Stimulated activated naive CD8-positive, alpha-beta T cell treated with anti-CD3 and anti-CD28 coated beads, Interleukin-15, Interleukin-2, amounts not matched to agents 100 ng/mL and 50 ng/mL, for 24 hours (primary cell): ENCODE measurements around the gene KLF11.

Experiments used
- H3K27ac Mint-ChIP-seq: one replicate; pipeline ENCODE4 v1.8.0; 2021; ENCODE audit warnings: mild to moderate bottlenecking, mixed read lengths
- H3K27me3 Mint-ChIP-seq: one replicate; pipeline ENCODE4 v1.8.0; 2021; ENCODE audit warnings: mixed read lengths
- H3K36me3 Mint-ChIP-seq: one replicate; pipeline ENCODE4 v1.8.0; 2021; ENCODE audit warnings: low read depth, mixed read lengths
- H3K4me1 Mint-ChIP-seq: one replicate; pipeline ENCODE4 v1.8.0; 2021; ENCODE audit warnings: low read depth, mixed read lengths
- H3K4me3 Mint-ChIP-seq: one replicate; pipeline ENCODE4 v1.8.0; 2021; ENCODE audit warnings: mild to moderate bottlenecking, mixed read lengths
- H3K9me3 Mint-ChIP-seq: one replicate; pipeline ENCODE4 v1.8.0; 2021; ENCODE audit warnings: mixed read lengths

The KLF11 gene

DNA sequence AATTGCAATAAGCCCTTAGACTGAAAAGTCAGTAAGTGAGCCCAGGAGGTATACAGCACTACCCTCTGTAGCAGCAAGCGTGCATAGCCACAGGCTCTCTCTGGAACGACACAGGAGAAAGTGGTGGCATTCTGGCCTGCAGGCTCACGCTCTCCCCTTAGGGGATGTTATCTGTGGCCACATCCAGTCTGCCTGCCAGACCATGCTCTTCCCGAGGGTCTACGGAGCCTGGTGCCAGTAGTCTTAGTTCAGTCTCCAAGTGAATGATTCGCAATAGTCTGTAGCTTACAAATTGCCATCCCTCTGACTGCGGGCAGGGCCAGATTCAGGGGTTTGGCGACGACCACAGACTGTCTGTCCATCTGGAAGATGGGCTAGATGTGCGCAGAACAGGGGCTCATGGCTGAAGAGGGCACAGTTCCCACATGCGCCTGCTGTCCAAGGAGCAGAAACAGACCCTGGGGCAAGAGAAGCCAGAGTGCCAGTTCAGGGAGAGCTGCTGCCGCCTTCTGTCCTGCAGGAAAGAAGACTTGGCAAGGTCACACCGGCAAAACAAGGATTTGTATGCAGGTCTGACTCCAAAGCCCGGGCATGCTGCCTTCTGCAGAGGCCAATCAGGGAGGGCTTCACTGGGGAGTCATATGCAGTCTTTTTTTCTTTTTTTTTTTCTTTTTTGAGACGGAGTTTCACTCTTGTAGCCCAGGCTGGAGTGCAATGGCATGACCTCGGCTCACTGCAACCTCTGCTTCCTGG lies 3.5 kb upstream of the KLF11 start:
- Mint-ChIP-seq H3K36me3 (peaks cover 3% of the 10 kb centered on the region), H3K4me1 (peaks cover 28% of the 10 kb centered on the region), H3K27ac (no peak overlapping the region), H3K4me3 (no peak overlapping the region), H3K9me3 (no peaks in the 10 kb centered on the region), H3K27me3 (peaks cover 6% of the 10 kb centered on the region)

DNA sequence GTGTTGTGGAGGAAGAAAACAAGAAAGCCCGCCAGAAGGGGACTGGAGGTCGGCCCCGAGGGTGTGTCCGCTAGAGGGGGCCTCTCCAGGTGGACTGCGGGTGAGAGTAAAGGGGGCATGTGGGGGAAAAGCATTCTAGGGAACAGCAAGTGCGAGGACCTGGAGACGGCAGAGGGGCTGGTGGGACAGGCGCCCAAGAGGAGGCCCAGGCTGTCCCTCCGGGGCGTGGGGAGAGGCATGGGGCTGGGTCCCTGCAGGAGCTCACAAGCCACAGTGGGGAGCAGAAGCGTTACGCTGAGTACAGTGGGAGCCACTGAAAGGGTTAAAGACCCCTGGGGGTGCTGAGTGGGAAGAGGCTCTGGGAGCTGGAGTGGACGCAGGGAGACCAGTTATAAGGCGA lies 1.6 kb upstream of the KLF11 start:
- Mint-ChIP-seq H3K4me3 (no peak overlapping the region), H3K4me1 (peaks cover 20% of the 10 kb centered on the region), H3K36me3 (peaks cover 3% of the 10 kb centered on the region), H3K27me3 (peaks cover 6% of the 10 kb centered on the region), H3K27ac (no peak overlapping the region), H3K9me3 (no peaks in the 10 kb centered on the region)

DNA sequence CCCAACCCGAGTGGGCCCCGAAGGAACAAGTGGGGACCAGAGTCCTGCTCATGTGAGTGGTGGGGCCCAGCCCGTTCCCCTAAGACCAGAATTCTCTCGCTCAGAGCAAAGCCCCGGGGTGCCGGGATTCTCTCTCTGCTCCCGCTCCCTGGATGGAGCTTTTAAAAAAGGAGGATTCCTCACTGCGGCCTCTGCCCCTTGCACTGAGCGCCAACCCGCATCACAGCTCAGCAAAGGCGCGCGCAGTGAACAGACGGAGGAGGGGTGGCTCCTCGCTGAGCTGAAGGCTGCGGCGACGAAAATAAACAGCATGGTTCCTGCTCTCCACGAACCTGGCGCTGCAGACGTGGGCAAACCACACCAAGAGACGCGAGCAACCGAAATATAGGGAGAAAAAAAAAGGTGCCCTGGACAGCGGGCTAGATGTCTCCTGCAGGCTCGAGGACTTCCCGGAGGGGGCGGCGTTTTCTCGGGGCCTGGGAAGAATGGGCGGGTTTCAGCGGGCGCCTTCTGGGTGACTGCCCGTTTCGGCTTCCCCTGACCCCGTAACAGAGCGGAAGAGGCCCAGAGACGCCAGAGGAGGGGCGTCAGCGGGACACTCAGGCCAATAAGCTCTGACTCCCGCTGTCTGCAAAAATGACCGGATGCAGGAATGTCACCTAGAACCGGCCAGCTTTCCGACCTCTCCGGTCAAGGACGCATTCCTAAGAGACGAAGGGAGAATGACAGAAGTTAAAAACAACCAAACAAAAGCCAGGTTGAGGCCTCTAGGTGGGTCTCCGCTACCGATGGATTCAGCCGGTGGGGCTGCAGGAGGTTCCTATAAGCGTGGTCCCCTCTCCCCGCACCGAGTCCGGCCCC lies 819 bp upstream of the KLF11 start:
- no peaks in the 10 kb centered on the region for H3K9me3 Mint-ChIP-seq
- peak overlapping the region; percentile 78 for H3K4me3 Mint-ChIP-seq
- H3K27ac Mint-ChIP-seq, result peak overlapping the region; percentile 89
- peaks cover 20% of the 10 kb centered on the region for H3K4me1 Mint-ChIP-seq
- peaks cover 6% of the 10 kb centered on the region for H3K27me3 Mint-ChIP-seq
- peaks cover 3% of the 10 kb centered on the region for H3K36me3 Mint-ChIP-seq

DNA sequence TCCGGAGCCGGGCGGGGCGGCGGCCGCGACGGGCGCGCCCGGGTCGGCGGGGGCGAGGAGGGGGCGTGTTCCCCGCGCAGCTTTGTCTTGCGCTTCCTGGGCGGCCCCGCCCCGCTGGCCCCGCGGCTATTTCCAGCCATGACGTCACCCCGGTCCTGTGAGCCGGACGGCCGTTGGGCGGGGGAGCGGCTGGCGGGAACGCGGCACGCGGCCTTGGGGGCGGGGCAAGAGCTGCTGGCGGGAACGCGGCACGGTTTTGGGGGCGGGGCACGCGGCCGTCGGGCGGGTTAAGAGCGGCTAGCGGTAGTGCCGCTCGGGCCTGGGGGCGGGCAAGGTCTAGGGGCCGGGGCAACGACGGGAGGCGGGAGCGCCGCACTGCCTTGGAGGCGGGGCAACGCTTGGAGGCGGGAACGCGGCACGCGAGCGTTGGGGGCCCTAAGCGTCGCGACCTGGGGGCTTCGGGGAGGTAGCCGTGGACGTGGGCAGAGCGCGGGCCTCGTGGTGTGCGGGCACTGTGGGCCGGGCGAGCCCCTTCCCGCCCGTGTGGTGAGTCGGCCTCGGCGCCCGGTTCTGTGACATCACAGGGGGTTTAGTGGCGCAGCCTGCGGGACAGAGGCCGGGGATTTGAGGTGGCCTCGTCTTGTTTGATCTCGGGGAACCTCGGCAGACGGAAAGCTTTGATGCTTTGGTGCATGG lies 704 bp downstream of the KLF11 start:
- Mint-ChIP-seq H3K27me3 (peaks cover 6% of the 10 kb centered on the region), H3K9me3 (no peaks in the 10 kb centered on the region), H3K27ac (peak overlapping the region; percentile 56), H3K36me3 (peaks cover 3% of the 10 kb centered on the region), H3K4me1 (peaks cover 20% of the 10 kb centered on the region), H3K4me3 (peak overlapping the region; percentile 67)

DNA sequence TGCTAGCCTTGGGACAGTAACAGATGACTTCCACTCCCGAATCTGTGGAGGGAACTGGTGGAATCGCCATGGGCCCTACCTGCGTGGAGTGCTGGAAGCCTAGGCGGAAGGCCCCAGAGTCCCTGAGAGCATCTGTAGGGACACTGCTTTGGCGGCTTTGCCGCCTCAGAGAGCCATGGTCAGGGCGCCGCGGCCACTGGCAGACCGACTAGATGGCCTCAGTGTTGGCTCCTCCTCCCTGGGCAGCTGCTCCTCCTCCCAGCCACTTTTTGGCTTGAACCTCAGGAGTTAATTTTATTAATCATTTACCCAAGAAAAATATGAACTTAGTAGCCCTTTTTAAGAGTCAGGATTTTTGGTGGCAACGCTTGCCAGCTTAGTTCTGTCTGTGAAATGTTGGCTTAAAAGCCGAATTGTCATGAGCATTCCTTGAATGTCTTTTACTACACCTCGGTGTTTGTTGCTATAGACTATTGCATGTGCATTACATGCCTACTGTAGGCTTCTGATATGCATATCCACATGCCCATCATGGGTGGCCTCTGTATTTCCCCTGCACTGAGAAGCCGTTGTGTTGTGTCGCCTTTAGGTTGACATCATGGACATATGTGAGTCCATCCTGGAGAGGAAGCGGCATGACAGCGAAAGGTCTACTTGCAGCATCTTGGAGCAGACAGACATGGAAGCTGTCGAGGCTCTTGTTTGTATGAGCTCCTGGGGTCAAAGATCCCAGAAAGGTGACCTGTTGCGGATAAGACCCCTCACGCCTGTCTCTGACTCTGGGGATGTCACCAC lies 2.4 kb downstream of the KLF11 start:
- H3K27me3 Mint-ChIP-seq, result peaks cover 6% of the 10 kb centered on the region
- H3K4me3 Mint-ChIP-seq, result peak overlapping the region; percentile 21
- peaks cover 20% of the 10 kb centered on the region for H3K4me1 Mint-ChIP-seq
- H3K9me3 Mint-ChIP-seq, result no peaks in the 10 kb centered on the region
- H3K36me3 Mint-ChIP-seq, result peaks cover 3% of the 10 kb centered on the region
- H3K27ac Mint-ChIP-seq, result no peak overlapping the region

DNA sequence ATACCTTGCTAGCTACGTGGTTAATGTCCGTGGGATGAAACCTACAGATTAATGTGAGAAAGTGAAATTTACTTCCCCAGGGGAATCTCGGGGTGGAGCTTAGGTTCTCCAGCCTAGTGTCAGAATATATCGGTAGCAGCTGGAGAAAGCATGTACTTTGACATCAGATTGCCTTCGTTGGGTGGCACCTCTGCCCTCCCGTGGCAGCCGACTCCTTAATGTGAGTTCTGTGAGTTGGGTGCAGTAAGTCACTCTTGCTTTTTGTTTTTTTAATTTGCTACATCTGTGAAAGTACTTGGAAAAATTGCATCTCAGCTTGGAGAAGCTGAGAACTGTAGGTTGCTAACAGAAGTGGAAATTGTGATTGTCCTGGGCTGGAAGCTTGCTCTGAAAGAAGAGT lies 3.6 kb downstream of the KLF11 start:
- Mint-ChIP-seq H3K4me1 (peaks cover 20% of the 10 kb centered on the region), H3K36me3 (peaks cover 4% of the 10 kb centered on the region), H3K4me3 (no peak overlapping the region), H3K27ac (no peak overlapping the region), H3K27me3 (peaks cover 6% of the 10 kb centered on the region), H3K9me3 (no peaks in the 10 kb centered on the region)

DNA sequence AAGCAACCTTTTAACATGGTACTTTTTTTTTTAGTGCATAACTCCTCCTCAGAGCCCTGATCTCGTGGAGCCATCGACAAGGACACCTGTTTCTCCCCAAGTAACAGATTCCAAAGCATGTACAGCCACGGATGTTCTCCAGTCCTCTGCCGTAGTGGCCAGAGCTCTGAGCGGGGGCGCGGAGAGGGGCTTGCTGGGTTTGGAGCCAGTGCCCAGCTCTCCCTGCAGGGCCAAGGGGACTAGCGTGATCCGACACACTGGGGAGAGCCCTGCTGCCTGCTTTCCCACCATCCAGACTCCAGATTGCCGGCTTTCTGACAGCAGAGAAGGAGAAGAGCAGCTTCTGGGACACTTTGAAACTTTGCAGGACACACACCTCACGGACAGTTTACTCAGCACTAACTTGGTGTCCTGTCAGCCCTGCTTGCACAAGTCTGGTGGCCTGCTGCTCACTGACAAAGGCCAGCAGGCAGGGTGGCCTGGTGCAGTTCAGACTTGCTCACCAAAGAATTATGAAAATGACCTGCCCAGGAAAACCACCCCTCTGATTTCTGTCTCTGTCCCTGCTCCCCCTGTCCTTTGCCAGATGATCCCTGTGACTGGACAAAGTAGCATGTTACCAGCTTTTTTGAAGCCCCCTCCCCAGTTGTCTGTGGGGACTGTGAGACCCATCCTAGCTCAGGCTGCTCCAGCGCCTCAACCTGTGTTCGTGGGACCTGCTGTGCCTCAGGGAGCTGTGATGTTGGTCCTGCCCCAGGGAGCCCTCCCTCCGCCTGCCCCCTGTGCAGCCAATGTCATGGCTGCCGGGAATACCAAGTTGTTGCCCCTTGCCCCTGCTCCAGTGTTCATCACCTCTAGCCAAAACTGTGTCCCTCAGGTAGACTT lies 4.5 kb downstream of the KLF11 start:
- peaks cover 13% of the 10 kb centered on the region for H3K4me1 Mint-ChIP-seq
- H3K27ac Mint-ChIP-seq, result no peak overlapping the region
- no peaks in the 10 kb centered on the region for H3K9me3 Mint-ChIP-seq
- peaks cover 8% of the 10 kb centered on the region for H3K36me3 Mint-ChIP-seq
- peaks cover under 1% of the 10 kb centered on the region for H3K27me3 Mint-ChIP-seq
- H3K4me3 Mint-ChIP-seq, result no peak overlapping the region

DNA sequence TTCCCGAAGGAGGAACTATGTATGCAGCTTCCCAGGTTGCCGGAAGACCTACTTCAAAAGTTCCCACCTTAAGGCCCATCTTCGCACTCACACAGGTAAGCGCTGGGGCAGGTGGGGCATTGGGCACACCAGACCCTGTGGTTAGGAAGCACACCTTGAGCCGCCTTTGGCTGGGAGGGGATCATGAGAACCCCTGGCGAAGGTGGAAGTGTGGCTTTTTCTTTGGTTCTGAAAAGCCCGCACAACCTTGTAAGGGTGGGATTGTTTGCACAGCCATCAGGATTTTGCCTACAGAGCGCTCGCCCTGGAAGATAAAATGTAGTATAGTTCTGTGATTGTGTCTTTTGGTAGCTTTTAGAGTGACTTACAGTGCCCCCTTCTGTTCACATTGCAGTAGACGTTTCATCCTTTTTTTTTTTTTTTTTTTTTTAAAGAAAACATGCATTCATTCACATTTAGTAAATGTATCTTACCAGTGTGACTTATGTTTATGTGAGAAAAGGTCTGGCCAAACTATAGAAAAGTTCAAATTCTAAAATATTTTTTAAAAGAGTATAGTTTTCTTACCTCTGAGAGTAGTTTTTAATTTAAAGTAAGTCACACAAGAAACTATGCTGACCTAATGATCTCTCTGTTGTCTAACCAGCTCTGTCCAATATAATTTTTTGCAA lies 5.3 kb downstream of the KLF11 start:
- peaks cover 15% of the 10 kb centered on the region for H3K36me3 Mint-ChIP-seq

DNA sequence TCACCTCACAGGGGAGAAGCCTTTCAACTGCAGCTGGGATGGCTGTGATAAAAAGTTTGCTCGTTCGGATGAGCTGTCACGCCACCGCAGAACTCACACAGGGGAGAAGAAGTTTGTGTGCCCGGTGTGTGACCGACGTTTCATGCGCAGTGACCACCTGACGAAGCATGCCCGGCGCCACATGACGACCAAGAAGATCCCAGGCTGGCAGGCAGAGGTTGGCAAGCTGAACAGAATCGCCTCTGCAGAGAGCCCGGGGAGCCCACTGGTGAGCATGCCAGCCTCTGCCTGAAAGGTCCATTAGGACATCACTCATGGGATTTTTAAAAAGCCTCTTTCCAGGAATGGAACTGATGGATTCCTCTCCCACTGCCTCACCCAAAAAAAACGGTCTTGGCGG lies 8.9 kb downstream of the KLF11 start:
- Mint-ChIP-seq H3K27ac (no peak overlapping the region), H3K4me1 (peaks cover 6% of the 10 kb centered on the region), H3K27me3 (peaks cover 6% of the 10 kb centered on the region), H3K36me3 (peaks cover 24% of the 10 kb centered on the region), H3K4me3 (no peak overlapping the region), H3K9me3 (no peaks in the 10 kb centered on the region)

More for the DNA sequence above, 5.3 kb downstream of the KLF11 start:
- no peaks in the 10 kb centered on the region for H3K27me3 Mint-ChIP-seq
- H3K4me3 Mint-ChIP-seq, result no peak overlapping the region
- peaks cover 12% of the 10 kb centered on the region for H3K4me1 Mint-ChIP-seq
- H3K9me3 Mint-ChIP-seq, result no peaks in the 10 kb centered on the region
- no peak overlapping the region for H3K27ac Mint-ChIP-seq

DNA sequence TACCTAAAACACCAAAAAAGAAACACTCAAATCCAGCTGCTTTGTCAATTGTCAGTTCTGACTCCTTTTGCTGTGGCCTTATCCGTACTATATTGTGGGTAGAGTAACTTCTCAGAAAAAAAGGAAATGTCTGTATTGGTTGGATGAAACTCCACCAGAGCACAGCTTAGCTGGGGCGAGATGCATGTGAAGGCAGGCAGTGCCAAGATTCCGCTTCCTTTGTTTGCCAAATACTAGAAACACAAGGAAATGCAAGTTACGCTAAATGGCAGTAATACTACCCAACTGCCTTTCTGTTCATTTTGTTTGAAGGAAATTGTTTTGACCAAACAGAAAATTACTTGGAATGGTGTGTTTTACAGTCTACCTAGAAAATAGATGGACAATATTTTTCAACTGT lies 10.0 kb downstream of the KLF11 start:
- Mint-ChIP-seq H3K4me1 (peaks cover 7% of the 10 kb centered on the region), H3K4me3 (no peak overlapping the region), H3K36me3 (peaks cover 24% of the 10 kb centered on the region), H3K27me3 (peaks cover 6% of the 10 kb centered on the region), H3K9me3 (no peaks in the 10 kb centered on the region), H3K27ac (no peak overlapping the region)

DNA sequence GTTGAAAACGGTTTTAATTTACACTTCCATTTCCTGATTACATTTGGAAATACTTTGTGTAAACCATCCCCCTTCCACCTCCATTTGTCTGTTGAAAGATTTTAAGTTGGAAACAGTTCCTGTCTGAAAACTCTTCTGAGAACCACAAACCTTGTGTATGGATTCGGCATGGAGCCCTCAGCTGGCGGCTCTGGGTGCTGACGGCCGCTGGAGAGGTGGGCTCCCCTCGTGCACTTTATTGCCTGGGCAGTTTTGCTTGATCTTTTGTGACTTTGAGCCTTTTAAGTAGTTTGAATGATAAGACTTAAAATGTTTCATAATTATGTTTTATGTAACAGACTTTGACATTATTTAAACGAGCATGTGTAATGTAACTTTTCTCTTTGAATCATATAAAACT lies 11.1 kb downstream of the KLF11 start:
- H3K4me3 Mint-ChIP-seq, result no peak overlapping the region
- H3K36me3 Mint-ChIP-seq, result peaks cover 24% of the 10 kb centered on the region
- no peak overlapping the region for H3K27ac Mint-ChIP-seq
- no peaks in the 10 kb centered on the region for H3K9me3 Mint-ChIP-seq
- peaks cover 6% of the 10 kb centered on the region for H3K27me3 Mint-ChIP-seq
- H3K4me1 Mint-ChIP-seq, result peaks cover 7% of the 10 kb centered on the region

DNA sequence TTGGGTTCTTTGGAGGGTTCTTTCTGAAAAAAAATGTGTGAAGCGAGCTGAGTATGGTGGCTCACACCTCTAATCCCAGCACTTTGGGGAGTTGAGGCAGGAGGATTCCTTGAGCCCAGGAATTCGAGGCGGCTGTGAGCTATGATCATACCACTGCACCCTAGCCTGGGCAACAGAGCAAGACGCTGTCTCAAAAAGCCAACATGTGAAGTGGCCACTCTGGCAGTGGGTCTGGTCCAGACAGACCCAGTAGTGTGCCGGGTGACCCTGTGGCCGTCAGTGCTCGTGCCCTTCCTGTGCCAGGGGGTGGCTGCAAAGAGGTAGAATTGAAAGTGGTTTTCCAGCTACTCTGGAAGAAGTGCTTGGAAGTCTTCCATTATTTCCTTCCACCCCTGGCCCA lies 11.6 kb downstream of the KLF11 start:
- H3K4me1 Mint-ChIP-seq, result peaks cover 7% of the 10 kb centered on the region
- H3K27ac Mint-ChIP-seq, result no peak overlapping the region
- H3K27me3 Mint-ChIP-seq, result peaks cover 6% of the 10 kb centered on the region
- peaks cover 24% of the 10 kb centered on the region for H3K36me3 Mint-ChIP-seq
- H3K4me3 Mint-ChIP-seq, result no peak overlapping the region
- no peaks in the 10 kb centered on the region for H3K9me3 Mint-ChIP-seq

DNA sequence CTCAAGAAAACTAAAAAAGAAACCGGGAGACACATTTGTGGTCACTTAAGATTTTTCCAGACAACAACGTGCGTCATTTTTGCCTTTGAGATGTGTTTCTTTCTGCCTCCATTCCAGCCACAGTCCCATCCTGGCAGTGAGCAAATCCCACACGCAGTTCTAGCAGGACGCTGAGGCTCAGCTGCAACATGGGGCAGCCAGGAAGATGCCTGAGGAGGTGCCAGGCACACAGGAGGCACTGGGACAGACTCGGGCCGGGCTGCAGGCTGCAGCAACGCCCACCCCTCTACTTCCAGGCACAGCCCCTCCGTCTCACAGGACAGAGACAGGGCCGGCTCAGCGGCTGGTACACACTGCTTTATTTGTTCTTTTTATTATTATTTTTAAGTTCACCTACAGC lies 13.1 kb downstream of the KLF11 start:
- Mint-ChIP-seq H3K4me3 (no peak overlapping the region), H3K4me1 (peaks cover 7% of the 10 kb centered on the region), H3K36me3 (peaks cover 24% of the 10 kb centered on the region), H3K27ac (no peak overlapping the region), H3K9me3 (no peaks in the 10 kb centered on the region), H3K27me3 (peaks cover 6% of the 10 kb centered on the region)
